IPS-18a (cell line): ENCODE data around the gene TMEM132C.

ENCODE experiments used
- H3K27ac ChIP-seq: one replicate; pipeline ENCODE4 v1.5.1; 2013; ENCODE audit warnings: low read length
- H3K27me3 ChIP-seq: one replicate; pipeline ENCODE4 v1.6.1; 2013; ENCODE audit warnings: mild to moderate bottlenecking, low read length; ENCODE audit not compliant: control insufficient read depth, insufficient read depth
- H3K36me3 ChIP-seq: one replicate; pipeline ENCODE4 v1.6.1; 2013; ENCODE audit warnings: low read depth, low read length; ENCODE audit not compliant: control insufficient read depth
- H3K4me1 ChIP-seq: one replicate; pipeline ENCODE4 v1.6.1; 2013; ENCODE audit warnings: low read depth, low read length; ENCODE audit not compliant: control insufficient read depth
- H3K4me3 ChIP-seq: one replicate; pipeline ENCODE4 v1.5.1; 2013; ENCODE audit warnings: low read length
- H3K9ac ChIP-seq: one replicate; pipeline ENCODE4 v1.6.1; 2013; ENCODE audit warnings: mild to moderate bottlenecking, low read length, moderate library complexity
- H3K9me3 ChIP-seq: one replicate; pipeline ENCODE4 v1.6.1; 2013; ENCODE audit warnings: low read depth, low read length; ENCODE audit not compliant: control insufficient read depth

TMEM132C gene

DNA sequence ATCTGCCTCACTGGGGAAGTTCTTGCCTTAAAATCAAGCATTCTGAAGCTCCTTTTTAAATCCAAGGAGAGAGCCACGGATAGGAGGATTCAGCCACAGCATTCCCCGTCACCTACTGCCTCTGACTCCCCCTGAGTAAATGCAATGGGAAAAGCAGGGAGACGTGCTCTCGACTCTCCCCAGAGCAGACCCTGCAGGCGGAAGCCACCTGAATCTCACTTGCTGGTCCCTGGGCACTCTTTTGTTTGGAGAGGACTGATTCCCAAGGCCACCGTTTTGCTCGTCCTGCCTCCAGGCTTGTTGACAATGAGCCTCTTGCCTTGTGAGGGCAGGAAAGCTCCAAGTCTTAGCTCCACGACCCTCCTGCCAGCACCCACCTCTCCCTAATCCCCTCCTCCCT lies 352.3 kb downstream of the TMEM132C start:
- Histone ChIP-seq H3K36me3 (no peaks in the 10 kb centered on the region), H3K27me3 (no peaks in the 10 kb centered on the region), H3K4me3 (no peak overlapping the region), H3K27ac (no peak overlapping the region), H3K9ac (no peak overlapping the region), H3K4me1 (no peaks in the 10 kb centered on the region), H3K9me3 (peaks cover 16% of the 10 kb centered on the region)

DNA sequence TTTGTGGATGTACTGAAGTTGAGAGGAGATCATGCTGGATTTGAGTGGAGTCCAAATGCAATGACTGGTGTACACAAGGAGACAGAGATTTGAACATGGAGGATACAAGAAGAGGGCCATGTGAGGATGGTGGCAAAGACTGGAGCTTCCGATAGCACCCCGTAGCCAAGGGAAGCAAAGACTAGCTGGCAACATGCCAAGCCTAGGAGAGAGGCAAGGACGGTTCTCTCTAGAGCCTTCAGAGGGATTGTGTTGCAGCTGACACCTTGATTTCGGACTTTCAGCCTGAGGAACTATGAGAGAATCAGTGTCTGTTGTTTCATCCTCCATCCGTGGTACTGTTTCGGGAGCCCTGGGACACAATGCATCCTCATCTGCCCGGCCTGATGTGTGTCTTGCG lies 354.3 kb downstream of the TMEM132C start:
- H3K27me3 ChIP-seq, result no peaks in the 10 kb centered on the region
- H3K36me3 ChIP-seq, result no peaks in the 10 kb centered on the region
- peaks cover 9% of the 10 kb centered on the region for H3K9me3 ChIP-seq
- no peak overlapping the region for H3K4me3 ChIP-seq
- no peaks in the 10 kb centered on the region for H3K4me1 ChIP-seq
- no peak overlapping the region for H3K9ac ChIP-seq
- no peak overlapping the region for H3K27ac ChIP-seq

DNA sequence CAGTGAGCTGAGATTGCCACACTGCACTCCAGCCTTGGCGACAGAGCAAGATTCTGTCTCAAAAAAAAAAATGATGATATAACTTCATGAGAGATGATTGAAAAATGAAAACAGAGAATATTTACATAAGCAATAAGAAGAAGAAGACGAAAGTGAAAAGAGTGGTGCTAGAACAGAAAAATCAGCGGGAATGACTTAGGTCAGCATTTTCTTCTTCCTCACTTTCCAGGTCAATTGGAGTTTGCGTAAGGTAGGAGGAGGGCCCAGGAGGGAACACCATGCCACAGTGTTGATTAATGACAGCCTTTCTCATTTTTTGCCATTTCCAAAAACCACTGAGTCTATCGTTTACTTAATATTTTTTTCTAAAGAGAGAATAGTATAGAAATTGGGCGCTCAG lies 356.8 kb downstream of the TMEM132C start:
- Histone ChIP-seq H3K27ac (no peak overlapping the region), H3K36me3 (no peaks in the 10 kb centered on the region), H3K9ac (no peak overlapping the region), H3K9me3 (peaks cover 17% of the 10 kb centered on the region), H3K4me1 (no peaks in the 10 kb centered on the region), H3K4me3 (no peak overlapping the region), H3K27me3 (no peaks in the 10 kb centered on the region)

DNA sequence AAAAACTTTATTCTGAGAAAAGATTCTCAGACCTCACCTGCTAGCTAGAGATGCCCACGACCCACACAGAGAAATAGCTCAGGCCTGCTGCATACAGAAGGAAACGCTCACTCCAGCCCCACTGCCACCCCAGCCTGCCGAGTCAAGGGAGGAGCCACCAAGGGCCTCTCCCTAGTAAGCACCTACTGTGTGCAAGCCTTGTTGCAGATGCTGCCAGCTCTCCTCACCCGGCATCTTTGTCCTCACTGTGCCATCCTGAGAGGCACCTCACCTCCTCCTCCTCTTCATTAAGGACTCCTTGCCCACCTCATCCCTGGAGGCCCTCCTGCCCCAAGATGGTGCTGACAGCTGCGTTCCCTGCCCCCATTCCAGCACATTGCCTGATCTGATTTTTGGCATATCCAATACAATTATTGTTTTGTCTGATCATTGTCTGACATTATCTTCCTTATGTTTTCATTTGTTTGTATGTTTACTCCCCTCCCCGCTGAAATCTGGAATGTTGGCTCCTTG lies 359.9 kb downstream of the TMEM132C start:
- H3K9me3 ChIP-seq, result peaks cover 17% of the 10 kb centered on the region
- no peaks in the 10 kb centered on the region for H3K36me3 ChIP-seq
- no peaks in the 10 kb centered on the region for H3K27me3 ChIP-seq
- no peaks in the 10 kb centered on the region for H3K4me1 ChIP-seq
- no peak overlapping the region for H3K9ac ChIP-seq
- no peak overlapping the region for H3K4me3 ChIP-seq
- H3K27ac ChIP-seq, result no peak overlapping the region

DNA sequence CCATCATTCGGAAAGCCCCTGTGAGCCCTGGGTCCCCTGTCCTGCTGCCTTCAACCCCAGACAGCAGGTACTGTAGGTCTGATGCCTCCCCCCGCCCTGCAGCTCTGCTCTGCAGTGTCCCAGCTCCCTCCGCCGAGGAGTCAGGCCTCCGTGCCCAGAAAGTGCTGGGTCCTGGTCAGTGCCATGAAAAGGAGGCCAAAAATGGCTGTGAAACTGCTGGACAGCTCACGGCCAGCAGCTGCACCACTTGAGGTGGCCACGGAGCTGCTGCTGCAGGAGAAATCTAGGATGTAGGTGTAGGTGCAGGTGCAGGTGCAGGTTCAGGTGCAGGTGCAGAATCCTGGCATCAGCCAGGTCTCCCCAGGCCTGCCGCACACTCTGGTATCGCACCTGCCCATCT lies 360.7 kb downstream of the TMEM132C start:
- peaks cover 14% of the 10 kb centered on the region for H3K9me3 ChIP-seq
- no peaks in the 10 kb centered on the region for H3K4me1 ChIP-seq
- no peaks in the 10 kb centered on the region for H3K27me3 ChIP-seq
- H3K9ac ChIP-seq, result no peak overlapping the region
- H3K36me3 ChIP-seq, result no peaks in the 10 kb centered on the region
- H3K27ac ChIP-seq, result no peak overlapping the region
- H3K4me3 ChIP-seq, result no peak overlapping the region

DNA sequence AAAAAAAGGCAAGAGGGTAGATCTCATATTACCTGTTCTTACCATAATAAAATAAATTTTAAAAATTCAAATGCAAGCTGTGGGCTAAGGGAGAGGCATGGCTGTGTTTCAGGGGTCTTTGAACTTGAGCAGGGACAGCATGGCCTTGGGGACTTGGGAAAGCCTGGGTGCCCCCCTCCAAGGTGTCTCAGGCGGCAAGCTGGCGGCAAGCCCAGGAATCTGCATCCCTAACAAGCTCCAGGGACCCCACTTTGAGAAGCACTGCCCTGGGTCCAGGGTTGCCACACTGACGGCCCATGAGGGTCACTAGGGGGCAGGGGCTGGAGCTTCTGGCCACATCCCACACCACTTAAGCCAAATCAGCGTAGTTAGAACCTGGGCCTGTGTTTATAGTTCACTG lies 363.0 kb downstream of the TMEM132C start:
- H3K9ac ChIP-seq, result no peak overlapping the region
- no peaks in the 10 kb centered on the region for H3K36me3 ChIP-seq
- H3K27me3 ChIP-seq, result no peaks in the 10 kb centered on the region
- no peak overlapping the region for H3K27ac ChIP-seq
- no peak overlapping the region for H3K4me3 ChIP-seq
- no peaks in the 10 kb centered on the region for H3K4me1 ChIP-seq
- H3K9me3 ChIP-seq, result peaks cover 16% of the 10 kb centered on the region

DNA sequence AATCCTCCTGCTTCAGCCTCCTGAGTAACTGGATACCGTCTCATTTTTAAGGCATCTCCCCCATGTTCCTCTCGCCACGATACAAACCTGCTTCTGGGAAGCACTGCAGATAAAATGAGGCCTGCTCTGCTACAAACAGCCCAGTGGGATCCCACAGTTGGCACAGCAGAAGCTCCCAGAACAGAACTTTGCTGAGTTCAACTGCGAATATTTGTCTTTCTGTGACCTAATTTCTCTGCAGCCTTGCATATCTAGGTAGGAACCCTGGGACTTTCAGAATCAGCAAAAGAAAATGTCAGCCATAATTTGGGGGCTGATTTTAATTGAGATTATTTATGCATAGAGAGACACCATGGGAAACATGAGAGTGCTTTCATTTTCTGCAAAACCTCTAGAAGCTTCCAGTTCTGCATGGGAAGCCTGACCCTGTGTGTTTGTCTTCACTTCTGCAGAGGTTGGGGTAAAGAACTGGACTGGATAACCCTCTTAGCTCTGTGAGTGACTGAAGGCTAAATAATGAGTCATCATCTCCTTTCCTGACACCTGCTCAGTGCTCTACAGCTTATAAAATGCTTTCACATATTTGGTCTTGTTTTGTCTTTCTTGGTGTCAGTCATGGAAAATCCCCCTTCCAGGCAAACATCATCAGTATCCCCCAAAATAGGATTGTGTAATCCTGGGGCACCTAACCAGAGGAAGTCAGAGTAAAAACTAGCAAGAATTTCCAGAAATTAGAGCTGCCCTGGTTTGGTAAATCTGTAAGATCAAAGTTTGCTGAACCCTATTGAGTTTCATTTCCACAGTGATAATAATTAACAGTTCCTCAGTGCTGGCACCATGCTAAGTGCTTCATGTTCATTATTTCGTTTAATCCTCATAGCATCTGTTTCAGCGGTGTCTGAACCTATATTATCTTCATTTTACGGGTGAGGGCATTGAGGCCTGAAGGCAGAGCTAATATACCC lies 371.0 kb downstream of the TMEM132C start:
- Histone ChIP-seq H3K4me1 (no peaks in the 10 kb centered on the region), H3K27me3 (no peaks in the 10 kb centered on the region), H3K36me3 (no peaks in the 10 kb centered on the region), H3K9me3 (peaks cover 3% of the 10 kb centered on the region), H3K27ac (no peak overlapping the region), H3K9ac (no peak overlapping the region), H3K4me3 (no peak overlapping the region)

DNA sequence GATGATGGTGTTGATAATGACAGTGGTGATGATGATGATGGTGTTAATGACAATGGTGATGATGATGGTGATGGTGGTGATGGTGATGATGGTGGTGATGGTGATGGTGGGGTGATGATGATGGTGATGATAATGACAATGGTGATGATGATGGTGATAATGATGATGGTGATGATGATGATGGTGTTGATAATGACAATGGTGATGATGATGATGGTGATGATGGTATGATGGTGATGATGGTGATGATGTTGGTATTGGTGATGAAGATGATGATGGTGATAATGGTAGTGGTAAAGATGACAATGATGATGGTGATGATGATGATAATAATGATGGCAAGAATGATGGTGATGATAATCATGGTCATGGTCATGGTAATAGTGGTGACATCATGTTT lies 372.1 kb downstream of the TMEM132C start:
- Histone ChIP-seq H3K27me3 (no peaks in the 10 kb centered on the region), H3K27ac (no peak overlapping the region), H3K4me3 (no peak overlapping the region), H3K9me3 (peaks cover 3% of the 10 kb centered on the region), H3K4me1 (no peaks in the 10 kb centered on the region), H3K36me3 (no peaks in the 10 kb centered on the region), H3K9ac (no peak overlapping the region)

DNA sequence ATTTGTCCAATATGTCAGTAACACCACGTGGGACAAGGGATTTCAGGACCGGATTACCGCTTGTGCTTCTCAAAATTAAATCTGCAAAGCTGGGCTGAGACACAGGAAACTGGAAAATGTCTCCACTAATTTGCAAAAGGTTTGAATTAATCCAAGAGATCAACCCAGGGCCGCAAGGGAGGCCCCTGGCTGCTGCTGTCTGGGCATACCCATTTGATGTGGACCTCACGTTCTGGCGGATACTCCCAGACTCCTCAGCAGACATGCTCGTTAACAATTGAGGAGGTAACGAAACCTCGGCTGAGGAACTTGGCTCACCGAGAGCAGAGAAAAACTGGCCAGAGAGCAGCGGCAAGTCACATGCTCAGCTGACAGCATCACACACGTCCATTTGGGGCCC lies 376.2 kb downstream of the TMEM132C start:
- no peak overlapping the region for H3K9ac ChIP-seq
- no peaks in the 10 kb centered on the region for H3K9me3 ChIP-seq
- H3K27me3 ChIP-seq, result no peaks in the 10 kb centered on the region
- H3K4me1 ChIP-seq, result no peaks in the 10 kb centered on the region
- no peaks in the 10 kb centered on the region for H3K36me3 ChIP-seq
- no peak overlapping the region for H3K27ac ChIP-seq
- H3K4me3 ChIP-seq, result no peak overlapping the region

DNA sequence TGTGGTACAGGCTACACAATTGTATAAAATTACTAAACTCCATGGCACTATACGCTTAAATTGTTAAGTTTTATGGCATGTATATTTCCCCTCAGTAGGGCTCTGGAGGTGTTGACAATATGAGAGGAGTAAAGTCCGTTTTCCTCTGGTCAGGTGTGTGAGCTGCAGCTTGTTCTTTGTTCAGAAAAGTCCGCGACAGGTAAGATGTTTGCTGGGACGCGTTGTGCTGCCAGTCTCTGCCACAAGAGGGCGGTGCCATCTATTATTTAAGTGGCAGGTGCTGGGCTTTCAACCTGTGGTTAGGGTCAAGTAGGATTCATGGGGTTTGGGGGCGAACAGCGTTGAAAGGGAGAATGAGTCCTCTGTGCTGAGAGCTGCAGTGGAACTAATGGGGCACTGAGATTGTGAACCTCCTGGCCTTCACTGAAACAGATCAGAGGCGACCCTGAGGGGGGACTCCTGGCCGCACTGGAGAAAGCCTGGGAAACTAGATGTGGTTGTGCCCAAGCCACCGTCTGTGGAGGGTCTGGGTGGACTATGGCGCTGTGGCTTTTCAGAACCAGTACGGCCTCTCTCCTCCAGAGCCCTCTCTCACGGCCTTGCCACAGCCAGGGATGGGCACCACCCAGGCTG lies 377.8 kb downstream of the TMEM132C start:
- Histone ChIP-seq H3K4me1 (no peaks in the 10 kb centered on the region), H3K36me3 (no peaks in the 10 kb centered on the region), H3K9me3 (peaks cover 7% of the 10 kb centered on the region), H3K9ac (no peak overlapping the region), H3K27me3 (no peaks in the 10 kb centered on the region), H3K4me3 (no peak overlapping the region), H3K27ac (no peak overlapping the region)

DNA sequence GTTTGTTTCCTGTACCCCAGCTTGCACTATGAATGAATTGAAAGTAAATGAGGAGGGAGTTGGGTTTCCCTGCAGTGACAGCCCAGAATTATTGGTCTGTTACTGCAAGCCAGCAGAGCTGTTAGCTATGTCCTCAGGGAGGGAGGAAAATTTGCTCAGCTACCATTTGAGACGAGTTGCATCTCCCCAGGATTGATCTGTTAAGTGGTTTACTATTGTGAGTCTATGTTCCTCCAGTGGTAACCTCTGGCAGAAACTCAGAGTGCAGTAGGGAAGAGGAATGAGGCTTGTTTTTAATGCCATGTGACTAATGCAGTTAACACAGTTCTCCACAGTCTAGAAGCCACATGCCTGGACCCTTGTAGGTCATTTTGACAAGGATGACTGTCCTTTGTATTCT lies 382.9 kb downstream of the TMEM132C start:
- H3K9me3 ChIP-seq, result peaks cover 15% of the 10 kb centered on the region
- no peak overlapping the region for H3K4me3 ChIP-seq
- H3K4me1 ChIP-seq, result no peaks in the 10 kb centered on the region
- H3K27me3 ChIP-seq, result no peaks in the 10 kb centered on the region
- no peak overlapping the region for H3K27ac ChIP-seq
- no peak overlapping the region for H3K9ac ChIP-seq
- no peaks in the 10 kb centered on the region for H3K36me3 ChIP-seq
